K562 (cell line): ENCODE data around the gene NPFFR1. TPM values are rescaled to one million over a fixed set of nuclear protein-coding genes. Genes with fewer than 3 reads are reported as not detected.

Experiments used
- ATAC-seq: fragments of 200-7000 bp; cut with Tn5 transposase; 3 replicates; pipeline ENCODE4 v1.9.1; 2020; ENCODE audit warnings: moderate library complexity
- BruUV-seq: library from RNA; stranded (reverse); fragments of 400-500 nt; replicated peaks from 2 replicates; lab custom pipeline; 2021; lab: Mats Ljungman, UMichigan
- CTCF ChIA-PET: fragments of 300-600 bp; formaldehyde crosslinking; extraction: SDS; loops from one replicate; lab custom pipeline; 2021; ENCODE audit warnings: low intra/inter-chr PET ratio; lab: Yijun Ruan, JAX
- POLR2A ChIA-PET: fragments of 300-600, 350-650 bp; sonication (Branson Sonifier 250); formaldehyde crosslinking; extraction: SDS; loops from one replicate; lab custom pipeline; 2021; ENCODE audit warnings: antibody characterized with exemption, inconsistent platforms; lab: Yijun Ruan, JAX
- DNase-seq, 4 experiments: peaks; one replicate each; pipeline versions ENCODE4 v3.0.0 to v3.0.0-alpha.2; 2011 to 2018; ENCODE audit warnings: low spot score in 3 of 4, mixed read lengths in 3 of 4; ENCODE audit errors: extremely low read depth in 1 of 4
- FAIRE-seq: peaks from 2 replicates; lab custom pipeline; 2011; peaks lifted over from hg19 to GRCh38; lab: Jason Lieb, UNC
- H2AFZ ChIP-seq: 2 replicates; pipeline ENCODE4 v1.6.0; 2011; ENCODE audit warnings: low read depth, low read length, control low read depth, inconsistent platforms
- H3K27ac ChIP-seq: fragments of 200-600 bp; 3 replicates; pipeline ENCODE4 v1.8.0; 2011; ENCODE audit warnings: low read depth, mild to moderate bottlenecking, control low read depth, inconsistent platforms, low read length, moderate library complexity, mixed read lengths; ENCODE audit errors: extremely low read depth
- H3K27me3 ChIP-seq, 2 experiments: fragments of 300-600 bp in 1 of 2; 2 replicates in 1 of 2; 3 replicates in 1 of 2; pipeline versions ENCODE4 v1.6.0 to v1.8.0; 2011; ENCODE audit warnings: inconsistent platforms in 2 of 2, low read length in 2 of 2, mild to moderate bottlenecking in 1 of 2, mixed read lengths in 1 of 2, moderate library complexity in 1 of 2; ENCODE audit not compliant: control insufficient read depth in 2 of 2, insufficient read depth in 2 of 2
- H3K36me3 ChIP-seq: fragments of 300-600 bp; 3 replicates; pipeline ENCODE4 v1.8.0; 2011; ENCODE audit warnings: mild to moderate bottlenecking, low read length, inconsistent platforms; ENCODE audit not compliant: control insufficient read depth, insufficient read depth
- H3K4me1 ChIP-seq, 2 experiments: fragments of 200-600 bp in 1 of 2; replicated peaks in 1 of 2; 2 replicates in 1 of 2; 3 replicates in 1 of 2; pipeline versions ENCODE4 v1.5.1 to v1.8.0; 2011; ENCODE audit warnings: inconsistent platforms in 2 of 2, low read length in 2 of 2, mild to moderate bottlenecking in 1 of 2, mixed read lengths in 1 of 2, moderate library complexity in 1 of 2; ENCODE audit not compliant: control insufficient read depth in 2 of 2, insufficient read depth in 2 of 2
- H3K4me2 ChIP-seq: 2 replicates; pipeline ENCODE4 v1.6.1; 2011; ENCODE audit warnings: low read length, control low read depth, inconsistent platforms, mixed read lengths; ENCODE audit not compliant: insufficient read depth
- H3K4me3 ChIP-seq: fragments of 200-600 bp; sonication (generic), shearing (Covaris generic); 2 replicates; pipeline ENCODE4 v1.5.1; 2016; ENCODE audit warnings: control low read depth, inconsistent platforms
- H3K79me2 ChIP-seq: fragments of 200-600 bp; 3 replicates; pipeline ENCODE4 v1.8.0; 2011; ENCODE audit warnings: low read length, inconsistent platforms; ENCODE audit not compliant: control insufficient read depth, insufficient read depth
- H3K9ac ChIP-seq, 2 experiments: 2 replicates each; pipeline versions ENCODE4 v1.6.0 to v1.6.1; 2011; ENCODE audit warnings: low read depth in 2 of 2, low read length in 2 of 2, control low read depth in 1 of 2, inconsistent platforms in 1 of 2, mild to moderate bottlenecking in 1 of 2, mixed read lengths in 1 of 2; ENCODE audit not compliant: insufficient read depth in 1 of 2
- H3K9me1 ChIP-seq: one replicate; pipeline ENCODE4 v1.6.0; 2011; ENCODE audit warnings: inconsistent platforms, mild to moderate bottlenecking, low read length, moderate library complexity; ENCODE audit not compliant: control insufficient read depth, insufficient read depth
- H3K9me3 ChIP-seq: replicated peaks from 2 replicates; pipeline ENCODE4 v1.5.1; 2011; ENCODE audit warnings: low read depth, low read length, inconsistent platforms; ENCODE audit not compliant: control insufficient read depth, insufficient read depth
- H4K20me1 ChIP-seq: replicated peaks from 2 replicates; pipeline ENCODE4 v1.6.1; 2011; ENCODE audit warnings: low read length, inconsistent platforms, mixed read lengths; ENCODE audit not compliant: control insufficient read depth, insufficient read depth
- CHCHD3 ChIP-seq: fragments of 250-450 bp; sonication (Bioruptor Pico); IDR thresholded peaks from 2 replicates; pipeline ENCODE4 v2.1.2; 2022; ENCODE audit warnings: mild to moderate bottlenecking
- MAFG ChIP-seq: fragments of 450-650 bp; conservative IDR thresholded peaks from 2 replicates; pipeline ENCODE4 v1.6.1; 2016; ENCODE audit warnings: missing genetic modification characterization, missing compliant biosample characterization
- MAFK ChIP-seq: IDR thresholded peaks from 2 replicates; pipeline ENCODE4 v1.6.1; 2011; ENCODE audit warnings: low read length, improper control_type of control experiment
- ZNF316 ChIP-seq: fragments of 450-650 bp; IDR thresholded peaks from 2 replicates; pipeline ENCODE4 v1.6.1; 2016
- ZNF583 ChIP-seq: fragments of 250-450 bp; sonication (Bioruptor Pico); IDR thresholded peaks from 2 replicates; pipeline ENCODE4 v1.4.0; 2020
- WGBS: fragments of 100-300 bp; shearing (Covaris generic); methylation state at CpG from one replicate; pipeline ENCODE4 v1.1.6; 2016; ENCODE audit warnings: low coverage, mixed read lengths; ENCODE audit not compliant: insufficient coverage; ENCODE audit errors: missing lambda C conversion rate; 5-methylcytosine and 5-hydroxymethylcytosine counted together
- in situ Hi-C: fragments of 300-500 bp; cut with MboI; formaldehyde crosslinking; loops from 4 replicates; pipeline ENCODE4 v1.15.0; 2018; ENCODE audit warnings: inconsistent platforms, mixed read lengths
- intact Hi-C: fragments of 100-400 bp; cut with micrococcal nuclease; formaldehyde crosslinking; loops from 2 replicates; pipeline ENCODE4 v1.14.2; 2022
- polyA plus RNA-seq, 8 experiments: library from polyadenylated mRNA; depleted of rRNA in 4 of 8; stranded (reverse) in 5 of 8; unstranded in 3 of 8; fragments of >200 nt; fragmentation: Nextera tagmentation in 2 of 8; fragmentation: Illumina TruSeq in 1 of 8; extraction: Ambion mirVana in 2 of 8; extraction: Trizol in 1 of 8; gene quantifications; 2 replicates each; pipeline versions ENCODE4 v1.2.1 to v1.2.3, GENCODE V29; 2011 to 2014; ENCODE audit warnings: inconsistent platforms in 1 of 8, missing spikeins in 1 of 8
- total RNA-seq, 7 experiments: library from RNA; depleted of rRNA in 6 of 7; stranded (reverse); fragments of >200 nt in 6 of 7; fragmentation: Illumina TruSeq in 2 of 7; extraction: Trizol in 2 of 7; gene quantifications; 2 replicates each; pipeline versions ENCODE4 v1.2.1 to v1.2.3, GENCODE V29; 2011 to 2021; ENCODE audit warnings: low replicate concordance in 1 of 7
- TF ChIP-seq, protein P1 (sequence below): fragments of 450-650 bp; formaldehyde crosslinking; IDR thresholded peaks from 2 replicates; pipeline ENCODE4 v1.4.0; 2020; ENCODE audit warnings: mild to moderate bottlenecking, mixed read lengths

Gene NPFFR1
- total and polyA plus RNA-seq, 9 of the 15 experiments (the other 6 are each of a cell fraction or from before 2014, with no cell fraction given): under 0.01 TPM; not detected in 8

- DNase-seq: no peak
- TF ChIP-seq CHCHD3: no peak
- no peak for TF ChIP-seq ZNF583
- TF ChIP-seq, protein P1, sequence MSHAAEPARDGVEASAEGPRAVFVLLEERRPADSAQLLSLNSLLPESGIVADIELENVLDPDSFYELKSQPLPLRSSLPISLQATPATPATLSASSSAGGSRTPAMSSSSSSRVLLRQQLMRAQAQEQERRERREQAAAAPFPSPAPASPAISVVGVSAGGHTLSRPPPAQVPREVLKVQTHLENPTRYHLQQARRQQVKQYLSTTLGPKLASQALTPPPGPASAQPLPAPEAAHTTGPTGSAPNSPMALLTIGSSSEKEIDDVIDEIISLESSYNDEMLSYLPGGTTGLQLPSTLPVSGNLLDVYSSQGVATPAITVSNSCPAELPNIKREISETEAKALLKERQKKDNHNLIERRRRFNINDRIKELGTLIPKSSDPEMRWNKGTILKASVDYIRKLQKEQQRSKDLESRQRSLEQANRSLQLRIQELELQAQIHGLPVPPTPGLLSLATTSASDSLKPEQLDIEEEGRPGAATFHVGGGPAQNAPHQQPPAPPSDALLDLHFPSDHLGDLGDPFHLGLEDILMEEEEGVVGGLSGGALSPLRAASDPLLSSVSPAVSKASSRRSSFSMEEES: peak; percentile 42
- TF ChIP-seq MAFK: peak; percentile 19; the same call in 1 of the 2 replicates
- TF ChIP-seq MAFG (tag): peak; percentile 68
- TF ChIP-seq ZNF316: peak; percentile 55
- TF ChIP-seq, all 486 proteins: peak for 4
- POLR2A ChIA-PET: interaction anchor here (1.0 kb wide), 1 partner anchor 107 kb away, joined by 5 read pairs; no protein-coding TSS in a partner anchor
- Histone ChIP-seq H3K9me3 (no peaks in the 10 kb centered on the region), H3K9me1 (no peaks in the 10 kb centered on the region), H4K20me1 (no peaks in the 10 kb centered on the region; the same call in 1 of the 2 replicates), H3K9ac (no peak overlapping the region), H3K79me2 (no peaks in the 10 kb centered on the region), H3K27me3 (no peaks in the 10 kb centered on the region), H3K4me2 (no peak overlapping the region), H2AFZ (no peak overlapping the region), H3K27ac (no peak overlapping the region), H3K4me1 (no peaks in the 10 kb centered on the region), H3K36me3 (peaks cover 82% of the 10 kb centered on the region), H3K4me3 (no peak overlapping the region)
- 96% methylated on average over 1 of the region's 1 CpG for WGBS
- intact Hi-C loops (no loop called here), in situ Hi-C loops (no loop called here)
- no TSS peak for BruUV-seq
- no peak for ATAC-seq
- CTCF ChIA-PET: no interaction called here
- FAIRE-seq: no peak
These were observed 82.7 kb downstream of the NPFFR1 start for GRCh38 chr10:70201105-70201504.
